Kidney (tissue), 14 donors: ENCODE results near the gene OR10AG1. TPM values are rescaled to one million over a fixed set of nuclear protein-coding genes. Genes with fewer than 3 reads are reported as not detected.

Experiments
- DNase-seq, 5 donors: peaks; one replicate each; pipeline ENCODE4 v3.0.0-alpha.2; 2013 to 2020
- FAIRE-seq: peaks from 2 replicates; lab custom pipeline; 2012; peaks lifted over from hg19 to GRCh38; lab: Jason Lieb, UNC
- H3K27ac ChIP-seq, 2 donors: one replicate each; pipeline ENCODE4 v1.7.0; 2013; ENCODE audit warnings: low read depth in 2 of 2, low read length in 2 of 2, inconsistent platforms in 1 of 2
- H3K27me3 ChIP-seq: one replicate; pipeline ENCODE4 v1.7.1; 2013; ENCODE audit warnings: low read length, inconsistent platforms; ENCODE audit not compliant: control insufficient read depth, insufficient read depth
- H3K36me3 ChIP-seq, 3 donors: one replicate each; pipeline versions ENCODE4 v1.7.0 to v1.7.1; 2013; ENCODE audit warnings: low read length in 3 of 3, control low read depth in 1 of 3, inconsistent platforms in 1 of 3; ENCODE audit not compliant: insufficient read depth in 3 of 3, control insufficient read depth in 2 of 3
- H3K4me1 ChIP-seq, 3 donors: one replicate each; pipeline versions ENCODE4 v1.7.0 to v1.7.1; 2013; ENCODE audit warnings: low read length in 3 of 3, inconsistent platforms in 1 of 3, low read depth in 1 of 3; ENCODE audit not compliant: control insufficient read depth in 2 of 3, insufficient read depth in 2 of 3
- H3K4me3 ChIP-seq, 3 donors: one replicate each; pipeline versions ENCODE4 v1.7.0 to v1.8.1; 2013; ENCODE audit warnings: low read length in 3 of 3, control low read depth in 1 of 3, inconsistent platforms in 1 of 3
- H3K9ac ChIP-seq, 3 donors: one replicate each; pipeline versions ENCODE4 v1.7.0 to v1.7.1; 2013; ENCODE audit warnings: low read length in 3 of 3, control low read depth in 1 of 3, inconsistent platforms in 1 of 3
- H3K9me3 ChIP-seq, 3 donors: one replicate each; pipeline versions ENCODE4 v1.7.0 to v1.7.1; 2013; ENCODE audit warnings: low read length in 3 of 3, control low read depth in 1 of 3, inconsistent platforms in 1 of 3; ENCODE audit not compliant: control insufficient read depth in 2 of 3, insufficient read depth in 1 of 3
- intact Hi-C: fragments of 100-400 bp; cut with DNase I; formaldehyde crosslinking; loops from one replicate; pipeline ENCODE4 v1.11.1; 2022
- polyA plus RNA-seq: library from polyadenylated mRNA; stranded (reverse); fragments of 350-450 nt; fragmentation: Illumina TruSeq; extraction: RNeasy Lipid Tissue Mini Kit (QIAGEN cat#74804); gene quantifications from one replicate; pipeline ENCODE4 v1.2.3, GENCODE V29; 2014; ENCODE audit warnings: low read depth, low replicate concordance; ENCODE audit not compliant: insufficient read depth
- total RNA-seq: library from RNA; stranded (reverse); fragmentation: NEBNext Ultra II Directional; extraction: Animal tissue kit (Norgen Biotek cat#: 25700); gene quantifications from one replicate; pipeline ENCODE4 v1.2.1, GENCODE V29; 2021
- TF ChIP-seq, protein P1 (sequence below): IDR thresholded peaks from 3 replicates; pipeline ENCODE4 v1.5.1; 2012; ENCODE audit warnings: mild to moderate bottlenecking, moderate library complexity, borderline replicate concordance; ENCODE audit not compliant: insufficient read depth; ENCODE audit errors: extremely low read depth
- donor health status: control.
- donor health status: control.
- donor health status: control.
- donor health status: control.
- donor health status: control.
- donor health status: DM: yes; HTN: yes; CAD: no.
- donor health status: Normal renal cell carcinoma (clear cell type).

Gene OR10AG1
- total and polyA plus RNA-seq, 2 donors from 2014 or later: not detected

DNA sequence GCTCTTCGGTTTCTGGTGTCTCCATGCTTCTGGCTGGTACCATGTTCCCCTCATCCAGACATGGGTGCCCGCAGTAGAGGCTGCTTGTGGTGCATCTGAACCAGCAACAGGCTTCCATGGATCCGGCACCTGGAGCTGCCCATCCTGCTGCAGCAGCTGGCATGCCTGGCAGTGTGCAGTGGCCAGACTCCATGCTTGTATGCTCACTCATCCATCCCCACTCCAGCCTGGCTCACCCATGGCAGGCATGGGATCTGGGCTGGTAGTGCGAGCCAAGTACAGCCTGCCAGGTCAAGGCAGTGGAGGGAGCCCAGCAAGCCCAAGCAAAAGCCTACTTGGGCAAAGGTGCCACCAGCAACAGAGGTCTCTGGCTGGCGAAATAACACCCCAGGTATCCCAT, 49.2 kb downstream of the OR10AG1 start:
- no peak overlapping the region for H3K4me3 ChIP-seq
- no peaks in the 10 kb centered on the region for H3K4me1 ChIP-seq
- TF ChIP-seq, protein P1, sequence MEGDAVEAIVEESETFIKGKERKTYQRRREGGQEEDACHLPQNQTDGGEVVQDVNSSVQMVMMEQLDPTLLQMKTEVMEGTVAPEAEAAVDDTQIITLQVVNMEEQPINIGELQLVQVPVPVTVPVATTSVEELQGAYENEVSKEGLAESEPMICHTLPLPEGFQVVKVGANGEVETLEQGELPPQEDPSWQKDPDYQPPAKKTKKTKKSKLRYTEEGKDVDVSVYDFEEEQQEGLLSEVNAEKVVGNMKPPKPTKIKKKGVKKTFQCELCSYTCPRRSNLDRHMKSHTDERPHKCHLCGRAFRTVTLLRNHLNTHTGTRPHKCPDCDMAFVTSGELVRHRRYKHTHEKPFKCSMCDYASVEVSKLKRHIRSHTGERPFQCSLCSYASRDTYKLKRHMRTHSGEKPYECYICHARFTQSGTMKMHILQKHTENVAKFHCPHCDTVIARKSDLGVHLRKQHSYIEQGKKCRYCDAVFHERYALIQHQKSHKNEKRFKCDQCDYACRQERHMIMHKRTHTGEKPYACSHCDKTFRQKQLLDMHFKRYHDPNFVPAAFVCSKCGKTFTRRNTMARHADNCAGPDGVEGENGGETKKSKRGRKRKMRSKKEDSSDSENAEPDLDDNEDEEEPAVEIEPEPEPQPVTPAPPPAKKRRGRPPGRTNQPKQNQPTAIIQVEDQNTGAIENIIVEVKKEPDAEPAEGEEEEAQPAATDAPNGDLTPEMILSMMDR: no peak
- no peaks in the 10 kb centered on the region for H3K9me3 ChIP-seq
- no peak overlapping the region for H3K9ac ChIP-seq
- no peaks in the 10 kb centered on the region for H3K27me3 ChIP-seq
- intact Hi-C loops: no loop called here
- FAIRE-seq (no peak), DNase-seq (peak in 1 of 5 donors; percentile 41)
- H3K27ac ChIP-seq: no peak overlapping the region
- H3K36me3 ChIP-seq: no peaks in the 10 kb centered on the region

Other genes starting within 250 kb of the OR10AG1 start
- not detected for gene OR5D13, start 196.5 kb downstream of the OR10AG1 start, total RNA-seq
- not detected for gene OR5D13, start 196.5 kb downstream of the OR10AG1 start, polyA plus RNA-seq
- not detected for gene OR5D14, start 174.4 kb downstream of the OR10AG1 start, total RNA-seq
- not detected for gene OR5D14, start 174.4 kb downstream of the OR10AG1 start, polyA plus RNA-seq
- not detected for gene OR5L1, start 158.6 kb downstream of the OR10AG1 start, total RNA-seq
- gene OR5L1, start 158.6 kb downstream of the OR10AG1 start, polyA plus RNA-seq: not detected
- not detected for gene OR5D18, start 150.3 kb downstream of the OR10AG1 start, total RNA-seq
- gene OR5D18, start 150.3 kb downstream of the OR10AG1 start, polyA plus RNA-seq: not detected
- gene OR5L2, start 142.7 kb downstream of the OR10AG1 start, total RNA-seq: not detected
- not detected for gene OR5L2, start 142.7 kb downstream of the OR10AG1 start, polyA plus RNA-seq
- gene OR5D16, start 131.2 kb downstream of the OR10AG1 start, total RNA-seq: not detected
- not detected for gene OR5D16, start 131.2 kb downstream of the OR10AG1 start, polyA plus RNA-seq
- gene TRIM51, start 86.6 kb downstream of the OR10AG1 start, total RNA-seq: not detected
- gene TRIM51, start 86.6 kb downstream of the OR10AG1 start, polyA plus RNA-seq: not detected
- not detected for gene OR5W2, start 55.4 kb downstream of the OR10AG1 start, total RNA-seq
- gene OR5W2, start 55.4 kb downstream of the OR10AG1 start, polyA plus RNA-seq: not detected
- gene OR5I1, start 33.5 kb downstream of the OR10AG1 start, total RNA-seq: not detected
- gene OR5I1, start 33.5 kb downstream of the OR10AG1 start, polyA plus RNA-seq: not detected
- not detected for gene OR5F1, start 24.7 kb upstream of the OR10AG1 start, total RNA-seq
- not detected for gene OR5F1, start 24.7 kb upstream of the OR10AG1 start, polyA plus RNA-seq
- gene OR5AS1, start 57.7 kb upstream of the OR10AG1 start, total RNA-seq: not detected
- gene OR5AS1, start 57.7 kb upstream of the OR10AG1 start, polyA plus RNA-seq: not detected
- gene OR8I2, start 123.4 kb upstream of the OR10AG1 start, total RNA-seq: not detected
- gene OR8I2, start 123.4 kb upstream of the OR10AG1 start, polyA plus RNA-seq: not detected
- not detected for gene OR8H2, start 133.7 kb upstream of the OR10AG1 start, total RNA-seq
- not detected for gene OR8H2, start 133.7 kb upstream of the OR10AG1 start, polyA plus RNA-seq
- gene OR8H3, start 152.4 kb upstream of the OR10AG1 start, total RNA-seq: not detected
- not detected for gene OR8H3, start 152.4 kb upstream of the OR10AG1 start, polyA plus RNA-seq
- gene OR8J3, start 170.3 kb upstream of the OR10AG1 start, total RNA-seq: not detected
- not detected for gene OR8J3, start 170.3 kb upstream of the OR10AG1 start, polyA plus RNA-seq
- gene OR8K5, start 190.4 kb upstream of the OR10AG1 start, total RNA-seq: not detected
- not detected for gene OR8K5, start 190.4 kb upstream of the OR10AG1 start, polyA plus RNA-seq
- gene OR5J2, start 206.7 kb upstream of the OR10AG1 start, total RNA-seq: not detected
- gene OR5J2, start 206.7 kb upstream of the OR10AG1 start, polyA plus RNA-seq: not detected